ENCODE data around the gene SUSD4.

GRCh38 chr1:223394706-223395105 is 30.7 kb upstream of the SUSD4 start:
- TF ChIP-seq CEBPB (IDR thresholded peaks at IDR 0.05): no peak
- no peak for TF ChIP-seq MAX (IDR thresholded peaks at IDR 0.05)
- TF ChIP-seq TCF12 (IDR thresholded peaks at IDR 0.05; ENCODE audit: low read depth): no peak
- no peak for TF ChIP-seq REST (IDR thresholded peaks at IDR 0.05; ENCODE audit: low read depth)
- no peak for TF ChIP-seq CREB1 (IDR thresholded peaks at IDR 0.05; ENCODE audit: low read depth)
- no peak for TF ChIP-seq FOXM1 (IDR thresholded peaks at IDR 0.05; ENCODE audit: borderline replicate concordance, low read depth)
- TF ChIP-seq TEAD4 (IDR thresholded peaks at IDR 0.05): no peak
- TF ChIP-seq EGR1 (IDR thresholded peaks at IDR 0.05): no peak
- no peak for TF ChIP-seq YY1 (IDR thresholded peaks at IDR 0.05; ENCODE audit: low read depth)
- TF ChIP-seq USF1 (IDR thresholded peaks at IDR 0.05): no peak
- no peak for TF ChIP-seq NFIC (IDR thresholded peaks at IDR 0.05)

Measured in Ishikawa (cell line).